Renal cortex interstitium (tissue), 11 donors: ENCODE results near the gene AZIN2. TPM values are rescaled to one million over a fixed set of nuclear protein-coding genes. Genes with fewer than 3 reads are reported as not detected.
"Not testable (repeated sequence)": the region's sequence is repeated elsewhere in the genome, so short reads cannot be mapped to it uniquely, and the experiment has no call there.

ENCODE experiments used
- DNase-seq, 11 donors: peaks; one replicate each; pipeline ENCODE4 v3.0.0-alpha.2; 2013; ENCODE audit warnings: low read depth in 9 of 11, low spot score in 4 of 11; ENCODE audit errors: extremely low read depth in 1 of 11
- polyA plus RNA-seq, 3 donors: library from polyadenylated mRNA; unstranded; fragments of 120-200 nt; gene quantifications; one replicate each; pipeline ENCODE4 v1.2.1, GENCODE V29; 2013; ENCODE audit not compliant: insufficient read length in 3 of 3

AZIN2 gene
- polyA plus RNA-seq, 3 donors, result 7.1 to 10.3 (median 8.2) TPM

- no peak for DNase-seq
Measured at GRCh38 chr1:33050221-33051076, 30.5 kb upstream of the AZIN2 start.

- DNase-seq, result peak; percentile 51 to 77 (median 65)
Measured at GRCh38 chr1:33055210-33056008, 25.5 kb upstream of the AZIN2 start.

- no peak for DNase-seq
Measured at GRCh38 chr1:33056426-33056825, 24.5 kb upstream of the AZIN2 start.

- DNase-seq, result no peak
Measured at GRCh38 chr1:33057095-33057494, 23.9 kb upstream of the AZIN2 start.

- no peak for DNase-seq
Measured at GRCh38 chr1:33060579-33061083, 20.3 kb upstream of the AZIN2 start.

- DNase-seq, result no peak
Measured at GRCh38 chr1:33061834-33062233, 19.1 kb upstream of the AZIN2 start.

GRCh38 chr1:33064284-33064683 is 16.7 kb upstream of the AZIN2 start:
- not testable (repeated sequence) for DNase-seq

- DNase-seq, result no peak
Measured at GRCh38 chr1:33065301-33065700, 15.7 kb upstream of the AZIN2 start.

- not testable (repeated sequence) for DNase-seq
Measured at GRCh38 chr1:33066477-33066876, 14.5 kb upstream of the AZIN2 start.

GRCh38 chr1:33068108-33068507 is 12.8 kb upstream of the AZIN2 start:
- not testable (repeated sequence) for DNase-seq

- DNase-seq, result no peak
Measured at GRCh38 chr1:33070628-33071027, 10.3 kb upstream of the AZIN2 start.

- DNase-seq, result no peak
Measured at GRCh38 chr1:33072707-33073106, 8.2 kb upstream of the AZIN2 start.

GRCh38 chr1:33074193-33074945 is 6.6 kb upstream of the AZIN2 start:
- DNase-seq, result no peak

GRCh38 chr1:33078030-33078591 is 2.8 kb upstream of the AZIN2 start:
- no peak for DNase-seq

GRCh38 chr1:33080373-33080772 is 580 bp upstream of the AZIN2 start:
- DNase-seq, result no peak

- DNase-seq, result no peak
Measured at GRCh38 chr1:33081554-33082305, 777 bp downstream of the AZIN2 start.

GRCh38 chr1:33082575-33083108 is 1.7 kb downstream of the AZIN2 start:
- DNase-seq, result no peak

- no peak for DNase-seq
Measured at GRCh38 chr1:33085332-33085731, 4.4 kb downstream of the AZIN2 start.
